ENCODE measurements around the gene CEP131. TPM values are rescaled to one million over a fixed set of nuclear protein-coding genes. Genes with fewer than 3 reads are reported as not detected.

Gene CEP131
- total and polyA plus RNA-seq, 7 donors, result 1.8 to 11.6 (median 5.0) TPM

- Histone ChIP-seq H3K9me3 (no peaks in the 10 kb centered on the region), H3K27ac (no peak overlapping the region), H3K4me1 (no peaks in the 10 kb centered on the region), H3K27me3 (peaks cover 0 to 30% (median 9%) of the 10 kb centered on the region in 3 donors), H3K4me3 (no peak overlapping the region), H3K36me3 (no peaks in the 10 kb centered on the region)
- 18 to 42% methylated on average over 15 of the region's 15 CpGs for WGBS, 2 donors
- no peak for DNase-seq
- intact Hi-C loops (cut with DNase I), result no loop called here
- TF ChIP-seq EP300 (IDR thresholded peaks at IDR 0.05), result no peak
- TF ChIP-seq CTCF (IDR thresholded peaks at IDR 0.05), result no peak
- TF ChIP-seq POLR2AphosphoS5 (IDR thresholded peaks at IDR 0.05), result no peak
- TF ChIP-seq POLR2A (IDR thresholded peaks at IDR 0.05), result no peak
Observed at GRCh38 chr17:81184555-81184954, 38.2 kb downstream of the CEP131 start.

GRCh38 chr17:81183807-81184206 is 39.0 kb downstream of the CEP131 start:
- Histone ChIP-seq H3K27me3 (peaks cover 0 to 30% (median 9%) of the 10 kb centered on the region in 3 donors), H3K36me3 (no peaks in the 10 kb centered on the region), H3K9me3 (no peaks in the 10 kb centered on the region), H3K4me1 (no peaks in the 10 kb centered on the region), H3K27ac (no peak overlapping the region), H3K4me3 (no peak overlapping the region)
- intact Hi-C loops (cut with DNase I), result no loop called here
- DNase-seq, result no peak
- 89 to 93% methylated on average over 11 of the region's 11 CpGs for WGBS, 2 donors
- no peak for TF ChIP-seq POLR2AphosphoS5 (IDR thresholded peaks at IDR 0.05)
- TF ChIP-seq CTCF (IDR thresholded peaks at IDR 0.05), result no peak
- TF ChIP-seq POLR2A (IDR thresholded peaks at IDR 0.05), result no peak
- no peak for TF ChIP-seq EP300 (IDR thresholded peaks at IDR 0.05)

GRCh38 chr17:81183316-81183715 is 39.4 kb downstream of the CEP131 start:
- DNase-seq, result no peak
- intact Hi-C loops (cut with DNase I), result no loop called here
- Histone ChIP-seq H3K4me3 (no peak overlapping the region), H3K27me3 (peaks cover 0 to 30% (median 9%) of the 10 kb centered on the region in 3 donors), H3K27ac (no peak overlapping the region), H3K36me3 (no peaks in the 10 kb centered on the region), H3K4me1 (no peaks in the 10 kb centered on the region), H3K9me3 (no peaks in the 10 kb centered on the region)
- 89 to 92% methylated on average over 10 of the region's 10 CpGs for WGBS, 2 donors
- TF ChIP-seq POLR2AphosphoS5 (IDR thresholded peaks at IDR 0.05), result no peak
- TF ChIP-seq EP300 (IDR thresholded peaks at IDR 0.05), result no peak
- no peak for TF ChIP-seq CTCF (IDR thresholded peaks at IDR 0.05)
- TF ChIP-seq POLR2A (IDR thresholded peaks at IDR 0.05), result no peak

- WGBS, 2 donors, result 80 to 91% methylated on average over 5 of the region's 5 CpGs
- no peaks in the 10 kb centered on the region for H3K4me1 ChIP-seq
- H3K27me3 ChIP-seq, result peaks cover 0 to 30% (median 9%) of the 10 kb centered on the region in 3 donors
- TF ChIP-seq EP300 (IDR thresholded peaks at IDR 0.05) (no peak), CTCF (IDR thresholded peaks at IDR 0.05) (no peak), POLR2A (IDR thresholded peaks at IDR 0.05) (no peak), POLR2AphosphoS5 (IDR thresholded peaks at IDR 0.05) (no peak)
- H3K4me3 ChIP-seq, result no peak overlapping the region
- H3K27ac ChIP-seq, result no peak overlapping the region
- no peaks in the 10 kb centered on the region for H3K9me3 ChIP-seq
- no peaks in the 10 kb centered on the region for H3K36me3 ChIP-seq
- DNase-seq, result no peak
- intact Hi-C loops (cut with DNase I), result no loop called here
Observed at GRCh38 chr17:81182596-81182995, 40.2 kb downstream of the CEP131 start.

- TF ChIP-seq POLR2AphosphoS5 (IDR thresholded peaks at IDR 0.05) (no peak), POLR2A (IDR thresholded peaks at IDR 0.05) (no peak), EP300 (IDR thresholded peaks at IDR 0.05) (no peak), CTCF (IDR thresholded peaks at IDR 0.05) (no peak)
- 90 to 92% methylated on average over 19 of the region's 19 CpGs for WGBS, 2 donors
- Histone ChIP-seq H3K4me1 (no peaks in the 10 kb centered on the region), H3K27me3 (peaks cover 0 to 30% (median 9%) of the 10 kb centered on the region in 3 donors), H3K36me3 (no peaks in the 10 kb centered on the region), H3K4me3 (no peak overlapping the region), H3K27ac (no peak overlapping the region), H3K9me3 (no peaks in the 10 kb centered on the region)
- DNase-seq, result no peak
- intact Hi-C loops (cut with DNase I), result no loop called here
Observed at GRCh38 chr17:81181811-81182185, 41.0 kb downstream of the CEP131 start.

All from sigmoid colon (tissue), 7 donors.